Measurements from ENCODE around the gene TXNDC2. TPM values are rescaled to one million over a fixed set of nuclear protein-coding genes. Genes with fewer than 3 reads are reported as not detected.

TXNDC2 gene
- total and polyA plus RNA-seq, 9 of the 15 experiments (the other 6 are each of a cell fraction or from before 2014, with no cell fraction given): 1.2 to 4.9 (median 2.3) TPM

DNA sequence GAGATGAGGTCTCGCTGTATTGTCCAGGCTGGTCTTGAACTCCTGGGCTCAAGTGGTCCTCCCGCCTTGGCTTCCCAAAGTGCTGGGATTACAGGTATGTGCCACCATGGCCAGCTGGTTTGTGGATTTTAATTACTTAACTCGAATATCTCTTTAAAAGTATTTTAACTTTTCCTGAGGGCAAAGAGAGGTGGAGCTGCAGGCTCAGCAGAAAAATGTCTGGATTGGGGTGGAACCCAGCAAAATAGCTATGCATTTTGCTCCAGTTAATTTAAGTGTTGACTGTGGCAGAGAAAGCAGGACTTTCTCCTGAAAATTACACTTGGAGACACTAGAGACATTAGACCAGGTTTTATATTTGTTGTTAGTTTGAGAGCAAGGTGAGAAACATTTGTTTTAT lies 35.5 kb upstream of the TXNDC2 start (continued):
- peak; percentile 48; the same call in 1 of the 2 replicates for TF ChIP-seq REST (IDR thresholded peaks at IDR 0.05; ENCODE audit: borderline replicate concordance)
- no peak for TF ChIP-seq REST (CRISPR knock-in tag; IDR thresholded peaks at IDR 0.05; ENCODE audit: low read depth)
- TF ChIP-seq POLR2AphosphoS2 (IDR thresholded peaks at IDR 0.05; ENCODE audit: low read length): no peak

Measured in K562 (cell line).